ENCODE data around the gene PLAC1.

DNA sequence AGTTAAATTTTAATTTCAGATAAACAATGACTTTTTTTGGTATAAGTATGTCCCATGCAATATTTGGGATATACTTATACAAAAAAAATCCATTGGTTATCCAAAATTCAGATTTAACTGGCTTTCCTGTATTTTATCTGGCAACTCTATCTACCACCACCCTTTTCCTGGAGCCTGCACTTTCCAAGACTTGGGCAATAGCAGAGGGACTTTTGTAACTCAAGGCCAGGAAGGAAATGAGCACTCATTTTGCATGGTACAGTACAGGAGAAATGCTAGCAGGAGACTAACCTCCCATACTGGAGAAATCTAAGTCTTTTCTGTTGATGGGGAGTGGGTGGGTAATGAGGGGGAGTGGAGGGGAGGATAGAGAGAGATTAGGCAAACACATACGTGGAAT, 37.7 kb upstream of the PLAC1 start:
- TF ChIP-seq, protein P1, sequence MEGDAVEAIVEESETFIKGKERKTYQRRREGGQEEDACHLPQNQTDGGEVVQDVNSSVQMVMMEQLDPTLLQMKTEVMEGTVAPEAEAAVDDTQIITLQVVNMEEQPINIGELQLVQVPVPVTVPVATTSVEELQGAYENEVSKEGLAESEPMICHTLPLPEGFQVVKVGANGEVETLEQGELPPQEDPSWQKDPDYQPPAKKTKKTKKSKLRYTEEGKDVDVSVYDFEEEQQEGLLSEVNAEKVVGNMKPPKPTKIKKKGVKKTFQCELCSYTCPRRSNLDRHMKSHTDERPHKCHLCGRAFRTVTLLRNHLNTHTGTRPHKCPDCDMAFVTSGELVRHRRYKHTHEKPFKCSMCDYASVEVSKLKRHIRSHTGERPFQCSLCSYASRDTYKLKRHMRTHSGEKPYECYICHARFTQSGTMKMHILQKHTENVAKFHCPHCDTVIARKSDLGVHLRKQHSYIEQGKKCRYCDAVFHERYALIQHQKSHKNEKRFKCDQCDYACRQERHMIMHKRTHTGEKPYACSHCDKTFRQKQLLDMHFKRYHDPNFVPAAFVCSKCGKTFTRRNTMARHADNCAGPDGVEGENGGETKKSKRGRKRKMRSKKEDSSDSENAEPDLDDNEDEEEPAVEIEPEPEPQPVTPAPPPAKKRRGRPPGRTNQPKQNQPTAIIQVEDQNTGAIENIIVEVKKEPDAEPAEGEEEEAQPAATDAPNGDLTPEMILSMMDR (IDR thresholded peaks at IDR 0.05), result no peak
- no peak for TF ChIP-seq POLR2A (IDR thresholded peaks at IDR 0.05)

All from uterus (tissue), 2 donors.